PC-3 (cell line): ENCODE measurements around the gene PTPA.

Source experiments
- CTCF ChIP-seq: fragments of 300-600 bp; sonication (generic); conservative IDR thresholded peaks from 2 replicates; pipeline ENCODE4 v1.5.1; 2017; ENCODE audit warnings: antibody characterized with exemption, low read depth, mild to moderate bottlenecking, low read length
- EZH2phosphoT487 ChIP-seq: fragments of 300-600 bp; sonication (generic); IDR thresholded peaks from 2 replicates; pipeline ENCODE4 v1.6.1; 2018; ENCODE audit warnings: mild to moderate bottlenecking, antibody characterized with exemption, low read length, borderline replicate concordance

GRCh38 chr9:129075996-129076639, 35.1 kb upstream of the PTPA start:
- no peak for TF ChIP-seq EZH2phosphoT487
- TF ChIP-seq CTCF: no peak
